ENCODE measurements around the gene HLX.

The HLX gene

GRCh38 chr1:220882061-220882891, 3.0 kb downstream of the HLX start:
- H3K9me2 ChIP-seq (ENCODE audit: low read depth, low read length), result no peaks in the 10 kb centered on the region
- no peak for TF ChIP-seq EZH2 (IDR thresholded peaks at IDR 0.05; ENCODE audit: borderline replicate concordance, low read length)
- TF ChIP-seq CTCF (IDR thresholded peaks at IDR 0.05; ENCODE audit: low read length), result no peak
- H3K27ac ChIP-seq (ENCODE audit: low read depth, low read length, poor library complexity, severe bottlenecking), result no peak overlapping the region
- H2AFZ ChIP-seq (ENCODE audit: low read length), result no peak overlapping the region
- no peaks in the 10 kb centered on the region for H3K9me3 ChIP-seq (ENCODE audit: low read length)
- H3K79me2 ChIP-seq (ENCODE audit: insufficient read depth, low read length), result no peaks in the 10 kb centered on the region
- H3K4me3 ChIP-seq (ENCODE audit: low read depth, low read length, poor library complexity, severe bottlenecking), result no peak overlapping the region
- H3K9ac ChIP-seq (ENCODE audit: low read length), result no peak overlapping the region
- no peaks in the 10 kb centered on the region for H4K20me1 ChIP-seq (ENCODE audit: insufficient read depth, low read length)
- H3K27me3 ChIP-seq (ENCODE audit: insufficient read depth, low read length), result no peaks in the 10 kb centered on the region
- no peaks in the 10 kb centered on the region for H3K4me1 ChIP-seq (ENCODE audit: insufficient read depth, low read length, severe bottlenecking)
- H3K36me3 ChIP-seq (ENCODE audit: insufficient read depth, low read length), result no peaks in the 10 kb centered on the region
- no peaks in the 10 kb centered on the region for H3F3A ChIP-seq (ENCODE audit: insufficient read depth, low read length)
- H3K4me2 ChIP-seq (ENCODE audit: low read length), result no peak overlapping the region

GRCh38 chr1:220884109-220884980, 5.1 kb downstream of the HLX start:
- Histone ChIP-seq H4K20me1 (ENCODE audit: insufficient read depth, low read length) (no peaks in the 10 kb centered on the region), H3K79me2 (ENCODE audit: insufficient read depth, low read length) (no peaks in the 10 kb centered on the region), H3K27ac (ENCODE audit: low read depth, low read length, poor library complexity, severe bottlenecking) (no peak overlapping the region), H3K36me3 (ENCODE audit: insufficient read depth, low read length) (no peaks in the 10 kb centered on the region), H3K4me3 (ENCODE audit: low read depth, low read length, poor library complexity, severe bottlenecking) (no peak overlapping the region), H3K4me2 (ENCODE audit: low read length) (no peak overlapping the region), H3K9me3 (ENCODE audit: low read length) (no peaks in the 10 kb centered on the region), H3K9ac (ENCODE audit: low read length) (no peak overlapping the region), H3K27me3 (ENCODE audit: insufficient read depth, low read length) (no peaks in the 10 kb centered on the region), H3F3A (ENCODE audit: insufficient read depth, low read length) (no peaks in the 10 kb centered on the region), H3K9me2 (ENCODE audit: low read depth, low read length) (no peaks in the 10 kb centered on the region), H2AFZ (ENCODE audit: low read length) (no peak overlapping the region), H3K4me1 (ENCODE audit: insufficient read depth, low read length, severe bottlenecking) (no peaks in the 10 kb centered on the region)
- no peak for TF ChIP-seq CTCF (IDR thresholded peaks at IDR 0.05; ENCODE audit: low read length)
- no peak for TF ChIP-seq EZH2 (IDR thresholded peaks at IDR 0.05; ENCODE audit: borderline replicate concordance, low read length)

GRCh38 chr1:220884981-220885918, 6.0 kb downstream of the HLX start:
- Histone ChIP-seq H3K4me3 (ENCODE audit: low read depth, low read length, poor library complexity, severe bottlenecking) (no peak overlapping the region), H3K9me3 (ENCODE audit: low read length) (no peaks in the 10 kb centered on the region), H3K4me2 (ENCODE audit: low read length) (no peak overlapping the region), H2AFZ (ENCODE audit: low read length) (no peak overlapping the region), H3K4me1 (ENCODE audit: insufficient read depth, low read length, severe bottlenecking) (no peaks in the 10 kb centered on the region), H3K9ac (ENCODE audit: low read length) (no peak overlapping the region), H3K79me2 (ENCODE audit: insufficient read depth, low read length) (no peaks in the 10 kb centered on the region), H3K9me2 (ENCODE audit: low read depth, low read length) (no peaks in the 10 kb centered on the region), H3K27me3 (ENCODE audit: insufficient read depth, low read length) (no peaks in the 10 kb centered on the region), H3K36me3 (ENCODE audit: insufficient read depth, low read length) (no peaks in the 10 kb centered on the region), H3F3A (ENCODE audit: insufficient read depth, low read length) (no peaks in the 10 kb centered on the region), H4K20me1 (ENCODE audit: insufficient read depth, low read length) (no peaks in the 10 kb centered on the region), H3K27ac (ENCODE audit: low read depth, low read length, poor library complexity, severe bottlenecking) (no peak overlapping the region)
- TF ChIP-seq CTCF (IDR thresholded peaks at IDR 0.05; ENCODE audit: low read length) (no peak), EZH2 (IDR thresholded peaks at IDR 0.05; ENCODE audit: borderline replicate concordance, low read length) (no peak)
